ENCODE results near the gene IGFBP2. TPM values are rescaled to one million over a fixed set of nuclear protein-coding genes. Genes with fewer than 3 reads are reported as not detected.

The IGFBP2 gene
- total and polyA plus RNA-seq, 2 of the 8 experiments (the other 6 are each of a cell fraction or from before 2014, with no cell fraction given) = 326 to 782 TPM

DNA sequence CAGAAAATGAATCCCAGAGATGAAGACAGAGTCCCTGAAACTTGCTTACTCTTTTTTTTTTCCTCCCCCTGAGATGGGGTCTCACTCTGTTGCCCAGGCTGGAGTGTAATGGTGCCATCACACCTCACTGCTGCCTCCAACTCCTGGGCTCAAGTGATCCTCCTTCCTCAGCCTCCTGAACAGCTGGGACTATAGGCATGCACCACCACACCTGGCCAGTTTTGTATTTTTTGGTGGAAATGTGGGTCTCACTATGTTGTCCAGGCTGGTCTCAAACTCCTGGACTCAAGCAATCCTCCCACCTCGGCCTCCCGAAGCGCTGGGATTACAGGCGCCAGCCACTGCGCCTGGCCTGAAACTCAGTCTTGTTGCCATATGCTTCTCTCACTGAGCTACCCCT lies 27.8 kb downstream of the IGFBP2 start:
- DNase-seq (ENCODE audit: low read depth in 1 of 2, low spot score in 2 of 2) (no peak), FAIRE-seq (no peak)
- H2BK12ac ChIP-seq (ENCODE audit: low read depth, low read length) = no peak overlapping the region
- no peak overlapping the region for H3K18ac ChIP-seq (ENCODE audit: extremely low read depth, low read length)
- H2AFZ ChIP-seq (ENCODE audit: low read length) = no peak overlapping the region
- ChIA-PET POLR2A (ENCODE audit: partially characterized antibody) (interaction anchor here (0.8 to 2.5 kb wide), 5 partner anchors 11 to 160 kb away, joined by 3 to 7 read pairs (median 5); no protein-coding TSS in a partner anchor), CTCF (ENCODE audit: partially characterized antibody) (interaction anchor here (1.6 to 15.9 kb wide), 4 partner anchors 14 to 140 kb away, joined by 3 to 493 read pairs (median 128); no protein-coding TSS in a partner anchor)
- H3K36me3 ChIP-seq (ENCODE audit: control insufficient read depth in 2 of 4, insufficient read depth in 4 of 4, low read length in 3 of 4) = peaks cover 10 to 26% (median 25%) of the 10 kb centered on the region in 4 experiments; a peak in 7 of 8 replicates
- no peak overlapping the region for H2BK120ac ChIP-seq (replicated peaks; ENCODE audit: low read depth, low read length)
- H2AK5ac ChIP-seq (ENCODE audit: low read depth, low read length) = no peak overlapping the region
- peaks cover 15% of the 10 kb centered on the region for H3K79me1 ChIP-seq (ENCODE audit: low read depth, low read length)
- no peak overlapping the region for H4K5ac ChIP-seq (ENCODE audit: insufficient read length, low read depth, low read length)
- H3K14ac ChIP-seq (ENCODE audit: insufficient read length) = no peak overlapping the region
- H2BK15ac ChIP-seq (ENCODE audit: low read length) = no peak overlapping the region
- H2BK5ac ChIP-seq (ENCODE audit: low read depth, low read length) = no peak overlapping the region
- H3K4me3 ChIP-seq (ENCODE audit: extremely low read depth in 1 of 4, insufficient read depth in 2 of 4, low read depth in 3 of 4, low read length in 4 of 4) = no peak overlapping the region
- H3K4me1 ChIP-seq (replicated peaks in 1 of 4; ENCODE audit: control insufficient read depth in 3 of 4, insufficient read depth in 4 of 4, low read length in 3 of 4) = peaks cover 0 to 13% (median 11%) of the 10 kb centered on the region in 4 experiments; a peak in 6 of 7 replicates
- no peaks in the 10 kb centered on the region for H3K23me2 ChIP-seq (ENCODE audit: low read depth, low read length)
- H4K8ac ChIP-seq (ENCODE audit: extremely low read depth, insufficient read depth, low read length) = no peak overlapping the region
- no peaks in the 10 kb centered on the region for H3K9me3 ChIP-seq (ENCODE audit: insufficient read depth in 2 of 2, low read depth in 1 of 2, low read length in 1 of 2)
- H3K4ac ChIP-seq (replicated peaks; ENCODE audit: insufficient read length, low read depth, low read length) = no peak overlapping the region
- WGBS, 2 experiments (ENCODE audit: extremely low coverage in 1 of 2, insufficient coverage in 1 of 2, insufficient read length in 1 of 2, insufficient replicate concordance in 2 of 2, low coverage in 1 of 2, low lambda C conversion rate in 2 of 2, missing lambda C conversion rate in 1 of 2) = 93% methylated on average over 5 of the region's 5 CpGs; no CpG with 5 or more reads in 1 of the 2 experiments
- H4K20me1 ChIP-seq (replicated peaks in 1 of 2; ENCODE audit: control insufficient read depth in 1 of 2, insufficient read depth in 2 of 2, low read length in 2 of 2) = peaks cover 5 to 6% of the 10 kb centered on the region in 2 experiments
- H3K4me2 ChIP-seq (ENCODE audit: insufficient read depth in 1 of 2, low read depth in 2 of 2, low read length in 2 of 2) = no peak overlapping the region
- H3K23ac ChIP-seq (ENCODE audit: insufficient read length) = no peak overlapping the region
- H3K27ac ChIP-seq (ENCODE audit: low read depth, low read length) = no peak overlapping the region
- no peak overlapping the region for H2BK20ac ChIP-seq (ENCODE audit: low read length)
- H3K9ac ChIP-seq (replicated peaks in 1 of 4; ENCODE audit: extremely low read depth in 1 of 4, low read depth in 3 of 4, low read length in 3 of 4) = no peak overlapping the region
- H3K56ac ChIP-seq (replicated peaks; ENCODE audit: insufficient read length, low read depth, low read length) = no peak overlapping the region
- H4K91ac ChIP-seq (replicated peaks; ENCODE audit: insufficient read length, low read length) = no peak overlapping the region
- H3K79me2 ChIP-seq (ENCODE audit: control insufficient read depth in 1 of 2, insufficient read depth in 2 of 2, low read length in 2 of 2) = peaks cover 0 to 28% of the 10 kb centered on the region in 2 experiments; a peak in 3 of 4 replicates
- H3K27me3 ChIP-seq (replicated peaks in 1 of 4; ENCODE audit: control insufficient read depth in 3 of 4, extremely low read depth in 1 of 4, insufficient read depth in 3 of 4, low read length in 3 of 4) = no peaks in the 10 kb centered on the region
- TF ChIP-seq TAF7 (optimal IDR thresholded peaks at IDR 0.05; ENCODE audit: borderline replicate concordance, low read depth, low read length) (no peak), CREB1 (IDR thresholded peaks at IDR 0.05) (no peak)

Data from H1 (cell line).